Sigmoid colon (tissue), 7 donors: ENCODE data around the gene C1orf56. TPM values are rescaled to one million over a fixed set of nuclear protein-coding genes. Genes with fewer than 3 reads are reported as not detected.

Experiments
- DNase-seq: peaks from one replicate; pipeline ENCODE4 v3.0.0-alpha.2; 2019
- H3K27ac ChIP-seq, 4 donors: fragments of 200-600 bp; sonication (generic); one replicate each; pipeline ENCODE4 v1.5.1; 2016 to 2019; ENCODE audit warnings: mild to moderate bottlenecking in 1 of 4
- H3K27me3 ChIP-seq, 3 donors: fragments of 200-600 bp; sonication (generic); one replicate each; pipeline ENCODE4 v1.5.1; 2019; ENCODE audit warnings: mild to moderate bottlenecking in 1 of 3
- H3K36me3 ChIP-seq, 4 donors: fragments of 200-600 bp; sonication (generic); one replicate each; pipeline ENCODE4 v1.5.1; 2016 to 2019
- H3K4me1 ChIP-seq, 4 donors: fragments of 200-600 bp; sonication (generic); one replicate each; pipeline ENCODE4 v1.5.1; 2017 to 2019
- H3K4me3 ChIP-seq, 4 donors: fragments of 200-600 bp; sonication (generic); one replicate each; pipeline ENCODE4 v1.5.1; 2017 to 2019; ENCODE audit warnings: mild to moderate bottlenecking in 2 of 4, moderate library complexity in 1 of 4
- H3K9me3 ChIP-seq, 4 donors: fragments of 200-600 bp in 3 of 4; sonication (generic) in 3 of 4; one replicate each; pipeline versions ENCODE4 v1.5.1 to v1.6.1; 2013 to 2019
- CTCF ChIP-seq, 4 experiments: fragments of 450-650 bp in 3 of 4; fragments of 200-600 bp in 1 of 4; IDR thresholded peaks; one replicate each; pipeline ENCODE4 v1.5.1; 2016 to 2019; ENCODE audit warnings: antibody characterized with exemption in 4 of 4, mild to moderate bottlenecking in 3 of 4, moderate library complexity in 2 of 4
- EP300 ChIP-seq, 4 donors: sonication (generic); formaldehyde crosslinking; IDR thresholded peaks; one replicate each; pipeline ENCODE4 v1.6.1; 2017; ENCODE audit warnings: antibody characterized with exemption in 4 of 4
- POLR2A ChIP-seq, 2 donors: fragments of 450-650 bp; IDR thresholded peaks; one replicate each; pipeline ENCODE4 v1.6.1; 2016; ENCODE audit warnings: antibody characterized with exemption in 2 of 2, mild to moderate bottlenecking in 2 of 2, moderate library complexity in 2 of 2
- POLR2AphosphoS5 ChIP-seq, 4 donors: sonication (generic); formaldehyde crosslinking; IDR thresholded peaks; one replicate each; pipeline ENCODE4 v1.6.1; 2017; ENCODE audit warnings: antibody characterized with exemption in 4 of 4
- WGBS, 2 donors: extraction: QIAGEN DNeasy Blood & Tissue Kit; methylation state at CpG; one replicate each; pipeline ENCODE4 v1.1.7; 2013; 5-methylcytosine and 5-hydroxymethylcytosine counted together
- intact Hi-C: fragments of 100-400 bp; cut with DNase I; formaldehyde crosslinking; loops from one replicate; pipeline ENCODE4 v1.15.1; 2023
- polyA plus RNA-seq, 3 donors: library from polyadenylated mRNA; stranded (reverse); fragments of 200-250 nt; gene quantifications; one replicate each; pipeline ENCODE4 v1.2.3, GENCODE V29; 2013
- total RNA-seq, 4 donors: library from RNA; depleted of rRNA; stranded (reverse); fragments of >200 nt; gene quantifications; one replicate each; pipeline ENCODE4 v1.1.0, GENCODE V29; 2016
- donor health status: healthy with polysubstance abuse.
- donor health status: Bipolar disorder and iron deficiency.
- donor health status: healthy.

C1orf56 gene
- total RNA-seq (1 to 10 TPM; 4.1 to 7.8 (median 7.0) TPM), polyA plus RNA-seq (1 to 10 TPM in 2 of 3 donors, under 1 TPM in 1; 0.46 to 2.3 (median 1.2) TPM)

- 0% methylated on average over 29 of the region's 29 CpGs for WGBS, 2 donors
These were observed at the start of gene C1orf56 for GRCh38 chr1:151047591-151047924. Gene C1orf56 (plus strand): TSS chr1:151047751. CDS start chr1:151047848, 97 bp downstream.

GRCh38 chr1:150997949-150998348, 49.6 kb upstream of the C1orf56 start:
- WGBS, 2 donors: 65 to 77% methylated on average over 5 of the region's 5 CpGs
- Histone ChIP-seq H3K4me1 (peaks cover 0 to 22% (median 8%) of the 10 kb centered on the region in 4 donors), H3K4me3 (no peak overlapping the region), H3K9me3 (no peaks in the 10 kb centered on the region), H3K36me3 (peaks cover 9 to 60% (median 34%) of the 10 kb centered on the region in 4 donors), H3K27ac (no peak overlapping the region), H3K27me3 (no peaks in the 10 kb centered on the region)
- no peak for DNase-seq
- no peak for TF ChIP-seq POLR2AphosphoS5 (IDR thresholded peaks at IDR 0.05)
- TF ChIP-seq POLR2A (IDR thresholded peaks at IDR 0.05): no peak
- intact Hi-C loops: no loop called here

More at GRCh38 chr1:151047591-151047924, at the start of gene C1orf56:
- TF ChIP-seq POLR2A (IDR thresholded peaks at IDR 0.05) (peak; percentile 39 to 61), POLR2AphosphoS5 (IDR thresholded peaks at IDR 0.05) (peak; percentile 83 to 90 (median 90)), EP300 (IDR thresholded peaks at IDR 0.05) (no peak)
- Histone ChIP-seq H3K27ac (peak within 1 kb of the TSS; percentile 89 to 96 (median 92)), H3K4me1 (peaks cover 0 to 29% (median 18%) of the 10 kb centered on the region in 4 donors), H3K36me3 (peaks cover 3 to 21% (median 11%) of the 10 kb centered on the region in 4 donors), H3K9me3 (no peaks in the 10 kb centered on the region), H3K27me3 (no peaks in the 10 kb centered on the region), H3K4me3 (peak within 1 kb of the TSS; percentile 50 to 87 (median 70))
- peak; percentile 91 for DNase-seq
- intact Hi-C loops: loop anchor here (5.0 kb wide), 1 partner anchor 70 kb away; no protein-coding TSS in a partner anchor

- no peak for TF ChIP-seq CTCF (IDR thresholded peaks at IDR 0.05)
- TF ChIP-seq POLR2AphosphoS5 (IDR thresholded peaks at IDR 0.05): no peak
- no peak for TF ChIP-seq EP300 (IDR thresholded peaks at IDR 0.05)
- TF ChIP-seq POLR2A (IDR thresholded peaks at IDR 0.05): no peak
- peak overlapping the region in 1 of 4 donors; percentile 39 for H3K27ac ChIP-seq
- no peak for DNase-seq
- 68 to 85% methylated on average over 17 of the region's 17 CpGs for WGBS, 2 donors
- H3K36me3 ChIP-seq: peaks cover 9 to 60% (median 34%) of the 10 kb centered on the region in 4 donors
- no peaks in the 10 kb centered on the region for H3K27me3 ChIP-seq
- no peaks in the 10 kb centered on the region for H3K9me3 ChIP-seq
- intact Hi-C loops: no loop called here
- peaks cover 0 to 34% (median 20%) of the 10 kb centered on the region in 4 donors for H3K4me1 ChIP-seq
- H3K4me3 ChIP-seq: no peak overlapping the region
These were observed 48.4 kb upstream of the C1orf56 start for GRCh38 chr1:150999051-150999674.

GRCh38 chr1:150999926-151000325, 47.6 kb upstream of the C1orf56 start:
- Histone ChIP-seq H3K36me3 (peaks cover 9 to 60% (median 34%) of the 10 kb centered on the region in 4 donors), H3K9me3 (no peaks in the 10 kb centered on the region), H3K27ac (no peak overlapping the region), H3K27me3 (no peaks in the 10 kb centered on the region), H3K4me3 (no peak overlapping the region), H3K4me1 (peaks cover 0 to 42% (median 28%) of the 10 kb centered on the region in 4 donors)
- no peak for DNase-seq
- 90 to 96% methylated on average over 2 of the region's 2 CpGs for WGBS, 2 donors
- TF ChIP-seq EP300 (IDR thresholded peaks at IDR 0.05) (no peak), POLR2AphosphoS5 (IDR thresholded peaks at IDR 0.05) (no peak), CTCF (IDR thresholded peaks at IDR 0.05) (no peak), POLR2A (IDR thresholded peaks at IDR 0.05) (no peak)
- intact Hi-C loops: no loop called here

- Histone ChIP-seq H3K36me3 (peaks cover 9 to 60% (median 34%) of the 10 kb centered on the region in 4 donors), H3K27ac (no peak overlapping the region), H3K27me3 (no peaks in the 10 kb centered on the region), H3K9me3 (no peaks in the 10 kb centered on the region), H3K4me3 (no peak overlapping the region), H3K4me1 (peaks cover 0 to 42% (median 32%) of the 10 kb centered on the region in 4 donors)
- TF ChIP-seq POLR2AphosphoS5 (IDR thresholded peaks at IDR 0.05): no peak
- TF ChIP-seq CTCF (IDR thresholded peaks at IDR 0.05): no peak
- no peak for TF ChIP-seq POLR2A (IDR thresholded peaks at IDR 0.05)
- TF ChIP-seq EP300 (IDR thresholded peaks at IDR 0.05): no peak
- DNase-seq: no peak
- WGBS, 2 donors: 96% methylated on average over 3 of the region's 3 CpGs
- intact Hi-C loops: no loop called here
These were observed 47.1 kb upstream of the C1orf56 start for GRCh38 chr1:151000408-151000807.
